ENCODE measurements around the gene SORT1.
"Not testable (repeated sequence)": the region's sequence is repeated elsewhere in the genome, so short reads cannot be mapped to it uniquely, and the experiment has no call there.

The SORT1 gene

GRCh38 chr1:109373696-109374095 lies 24.0 kb downstream of the SORT1 start:
- DNase-seq = not testable (repeated sequence)

- DNase-seq = no peak
Measured at GRCh38 chr1:109373126-109373525, 24.6 kb downstream of the SORT1 start.

- DNase-seq = no peak
Measured at GRCh38 chr1:109372281-109372680, 25.4 kb downstream of the SORT1 start.

GRCh38 chr1:109371341-109371739 lies 26.4 kb downstream of the SORT1 start:
- DNase-seq = peak; percentile 67

- DNase-seq = peak; percentile 52
Measured at GRCh38 chr1:109370712-109371340, 26.9 kb downstream of the SORT1 start.

- no peak for DNase-seq
Measured at GRCh38 chr1:109369167-109369746, 28.5 kb downstream of the SORT1 start.

- no peak for DNase-seq
Measured at GRCh38 chr1:109368464-109368863, 29.3 kb downstream of the SORT1 start.

GRCh38 chr1:109367626-109368025 lies 30.1 kb downstream of the SORT1 start:
- no peak for DNase-seq

GRCh38 chr1:109365642-109366204 lies 32.0 kb downstream of the SORT1 start:
- no peak for DNase-seq

GRCh38 chr1:109361649-109362048 lies 36.1 kb downstream of the SORT1 start:
- no peak for DNase-seq

- no peak for DNase-seq
Measured at GRCh38 chr1:109361069-109361468, 36.6 kb downstream of the SORT1 start.

GRCh38 chr1:109357616-109358015 lies 40.1 kb downstream of the SORT1 start:
- DNase-seq = no peak

GRCh38 chr1:109356915-109357314 lies 40.8 kb downstream of the SORT1 start:
- DNase-seq = no peak

GRCh38 chr1:109356505-109356904 lies 41.2 kb downstream of the SORT1 start:
- no peak for DNase-seq

- no peak for DNase-seq
Measured at GRCh38 chr1:109354929-109355328, 42.8 kb downstream of the SORT1 start.

- no peak for DNase-seq
Measured at GRCh38 chr1:109351457-109351856, 46.3 kb downstream of the SORT1 start.

GRCh38 chr1:109350655-109351054 lies 47.1 kb downstream of the SORT1 start:
- no peak for DNase-seq

GRCh38 chr1:109350182-109350581 lies 47.5 kb downstream of the SORT1 start:
- DNase-seq = no peak

- DNase-seq = no peak
Measured at GRCh38 chr1:109347511-109347910, 50.2 kb downstream of the SORT1 start.

- no peak for DNase-seq
Measured at GRCh38 chr1:109341944-109342930, 55.5 kb downstream of the SORT1 start.

GRCh38 chr1:109338608-109339007 lies 59.1 kb downstream of the SORT1 start:
- no peak for DNase-seq

- DNase-seq = no peak
Measured at GRCh38 chr1:109338091-109338490, 59.6 kb downstream of the SORT1 start.

GRCh38 chr1:109335091-109335490 lies 62.6 kb downstream of the SORT1 start:
- no peak for DNase-seq

Data from activated CD4-positive, alpha-beta T cell treated with anti-CD3 and anti-CD28 coated beads, Interleukin-2, Interleukin-6, amounts not matched to agents 100 ng/mL and 50 ng/mL, durations not matched to agents 16 hours and 8 hours (primary cell).